GM18498 (cell line): ENCODE data around the gene CNPY1.

Experiments
- ATAC-seq: cut with Tn5 transposase; IDR thresholded peaks from one replicate; pipeline ENCODE4 v1.9.1; 2021; ENCODE audit warnings: mild to moderate bottlenecking, moderate library complexity; ENCODE audit not compliant: unreplicated experiment

The CNPY1 gene

DNA sequence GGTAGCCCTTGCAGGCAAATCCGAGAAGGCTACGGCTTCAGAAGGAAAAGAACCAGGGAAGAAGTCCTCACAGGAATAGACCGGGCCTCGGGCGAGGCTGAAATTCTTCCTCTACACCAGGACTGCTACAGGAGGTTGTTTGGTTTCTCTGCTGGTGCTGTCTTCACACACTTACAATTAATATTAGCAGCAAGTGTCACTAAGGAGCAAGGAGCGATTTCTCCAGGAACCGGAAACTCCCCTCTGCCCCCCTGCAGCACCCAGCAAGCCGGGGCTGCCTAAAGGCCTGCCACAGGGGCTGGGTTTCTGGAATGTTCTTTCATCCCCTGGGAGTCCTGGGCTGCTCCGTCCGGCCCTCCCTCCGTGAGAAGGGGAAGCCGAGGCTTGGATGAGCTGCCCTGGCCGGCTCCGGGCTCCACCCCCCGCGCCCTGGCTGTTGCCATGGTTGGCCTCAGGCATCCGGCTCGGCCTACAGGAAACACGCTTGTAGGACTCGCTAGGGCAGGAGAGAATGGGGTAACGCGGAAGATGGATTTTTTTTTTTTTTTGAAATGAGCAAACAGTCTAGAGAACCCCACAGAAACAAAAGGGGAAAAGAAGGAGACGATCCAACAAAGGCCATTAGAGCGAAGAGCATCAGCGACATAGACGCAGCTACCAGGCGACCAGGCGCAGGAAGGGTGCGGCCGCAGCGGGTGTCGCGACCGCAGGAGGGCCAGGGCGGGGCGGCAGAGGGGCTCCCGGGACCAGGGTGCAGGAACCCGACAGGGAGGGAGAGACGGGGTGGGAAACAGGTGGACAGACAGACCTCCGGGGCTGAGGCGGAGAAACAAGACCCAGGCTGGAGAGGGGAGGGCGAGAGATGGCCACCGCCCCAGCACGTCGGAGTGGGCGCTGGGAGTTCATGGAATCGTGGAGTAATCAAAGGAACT lies 55.4 kb downstream of the CNPY1 start:
- peak; percentile 96 for ATAC-seq

DNA sequence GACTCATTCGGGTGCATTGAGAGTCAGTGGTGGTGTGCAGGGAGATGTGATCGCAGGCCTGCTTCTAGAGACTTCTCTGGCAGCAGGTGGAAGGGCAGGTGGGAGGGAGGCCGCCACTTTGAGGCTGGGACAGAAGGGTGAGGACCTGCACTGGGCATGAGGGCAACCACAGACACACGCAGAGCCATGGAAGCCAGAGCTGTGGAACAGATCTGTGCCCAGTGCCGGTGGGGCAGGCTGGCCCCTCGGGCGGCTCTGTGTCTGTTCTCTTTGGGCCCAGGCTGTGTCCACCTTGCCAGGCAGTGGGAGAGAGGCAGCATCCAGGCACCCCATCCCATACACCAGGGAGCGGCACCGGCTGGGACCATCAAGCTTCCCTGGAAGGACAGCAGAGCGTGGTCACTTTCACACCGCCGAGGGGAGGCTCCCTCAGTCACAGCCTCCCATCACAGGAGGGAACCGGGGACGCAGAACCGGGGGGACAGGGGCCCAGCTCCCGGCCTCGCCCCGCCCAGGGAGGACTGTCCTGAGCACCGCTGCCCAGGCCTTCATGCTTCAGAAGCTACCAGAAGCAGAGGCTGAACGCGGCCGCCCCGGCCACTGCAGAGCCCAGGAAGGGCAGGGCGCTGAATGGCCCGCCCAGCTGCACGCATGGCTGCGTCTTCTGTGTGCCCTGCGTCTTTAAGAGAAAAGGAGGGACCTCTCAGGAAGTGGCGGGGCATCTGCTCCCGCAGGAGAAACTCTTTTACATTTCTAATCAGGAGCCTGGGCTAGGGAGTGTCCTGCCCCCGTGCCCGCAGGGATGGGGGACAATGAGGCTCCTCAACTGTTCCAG lies 56.3 kb downstream of the CNPY1 start:
- ATAC-seq: peak; percentile 32

DNA sequence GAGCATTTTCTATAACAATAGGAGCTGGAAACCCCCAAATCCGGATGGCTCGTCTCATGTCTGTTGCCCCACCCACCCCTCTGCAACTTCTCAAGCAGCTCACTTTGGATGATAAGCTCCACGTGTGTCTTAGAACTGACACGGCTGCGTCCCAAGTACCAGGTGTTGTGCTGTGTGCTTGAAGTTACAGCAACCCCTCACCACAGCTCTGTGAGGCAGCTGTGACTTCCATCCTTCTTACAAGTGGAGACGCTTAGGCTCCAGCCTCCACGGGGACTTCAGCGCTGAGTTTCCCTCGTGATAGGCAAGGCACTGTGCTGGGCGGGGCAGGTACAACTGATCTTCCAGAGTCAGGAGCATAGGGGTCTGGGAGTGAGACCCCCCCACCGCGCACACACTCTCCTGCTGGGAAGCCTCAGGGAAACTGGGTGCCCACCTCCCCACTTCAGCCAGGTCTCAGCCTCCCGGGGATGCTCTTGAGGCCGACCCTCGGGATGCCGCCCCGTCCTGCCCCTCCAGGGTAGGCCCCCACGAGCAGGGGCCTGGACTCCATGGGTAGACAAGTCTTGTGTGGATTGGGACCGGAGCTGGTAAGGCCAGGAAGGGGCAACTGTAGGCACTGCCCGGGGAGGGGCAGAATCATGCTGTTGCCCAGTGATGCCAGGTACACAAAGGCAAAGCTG lies 57.1 kb downstream of the CNPY1 start:
- ATAC-seq: no peak

DNA sequence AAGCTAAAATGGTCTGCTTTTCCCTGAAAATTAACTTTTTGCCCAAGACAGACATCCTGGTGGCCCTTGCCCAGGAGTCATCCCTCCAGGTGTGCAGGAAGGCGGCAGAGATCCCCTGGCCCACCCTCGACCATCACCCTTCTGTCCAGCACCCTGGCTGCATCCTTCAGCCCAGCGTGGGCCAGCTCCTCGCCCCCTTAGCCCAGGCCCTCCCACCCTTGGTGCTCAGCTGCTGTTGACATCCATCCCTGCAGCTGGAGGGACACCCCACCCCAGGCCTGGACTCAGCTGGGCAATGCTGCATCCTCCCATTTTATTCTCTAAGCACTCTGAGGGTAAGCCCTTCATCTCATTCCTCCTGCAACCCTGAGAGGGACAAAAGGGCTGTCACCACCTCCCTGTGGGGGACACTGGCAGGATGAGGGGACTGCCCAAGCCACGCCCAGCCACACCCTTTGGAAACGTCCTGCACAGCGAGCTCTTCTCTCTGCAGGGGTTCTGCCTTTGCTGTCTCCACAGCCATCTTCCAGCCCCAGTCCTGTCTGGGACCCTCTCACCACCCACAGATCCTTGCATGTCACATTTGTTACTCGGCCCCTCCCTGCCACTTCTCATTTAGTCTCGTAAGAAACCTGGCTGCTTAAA lies 57.8 kb downstream of the CNPY1 start:
- ATAC-seq: no peak

DNA sequence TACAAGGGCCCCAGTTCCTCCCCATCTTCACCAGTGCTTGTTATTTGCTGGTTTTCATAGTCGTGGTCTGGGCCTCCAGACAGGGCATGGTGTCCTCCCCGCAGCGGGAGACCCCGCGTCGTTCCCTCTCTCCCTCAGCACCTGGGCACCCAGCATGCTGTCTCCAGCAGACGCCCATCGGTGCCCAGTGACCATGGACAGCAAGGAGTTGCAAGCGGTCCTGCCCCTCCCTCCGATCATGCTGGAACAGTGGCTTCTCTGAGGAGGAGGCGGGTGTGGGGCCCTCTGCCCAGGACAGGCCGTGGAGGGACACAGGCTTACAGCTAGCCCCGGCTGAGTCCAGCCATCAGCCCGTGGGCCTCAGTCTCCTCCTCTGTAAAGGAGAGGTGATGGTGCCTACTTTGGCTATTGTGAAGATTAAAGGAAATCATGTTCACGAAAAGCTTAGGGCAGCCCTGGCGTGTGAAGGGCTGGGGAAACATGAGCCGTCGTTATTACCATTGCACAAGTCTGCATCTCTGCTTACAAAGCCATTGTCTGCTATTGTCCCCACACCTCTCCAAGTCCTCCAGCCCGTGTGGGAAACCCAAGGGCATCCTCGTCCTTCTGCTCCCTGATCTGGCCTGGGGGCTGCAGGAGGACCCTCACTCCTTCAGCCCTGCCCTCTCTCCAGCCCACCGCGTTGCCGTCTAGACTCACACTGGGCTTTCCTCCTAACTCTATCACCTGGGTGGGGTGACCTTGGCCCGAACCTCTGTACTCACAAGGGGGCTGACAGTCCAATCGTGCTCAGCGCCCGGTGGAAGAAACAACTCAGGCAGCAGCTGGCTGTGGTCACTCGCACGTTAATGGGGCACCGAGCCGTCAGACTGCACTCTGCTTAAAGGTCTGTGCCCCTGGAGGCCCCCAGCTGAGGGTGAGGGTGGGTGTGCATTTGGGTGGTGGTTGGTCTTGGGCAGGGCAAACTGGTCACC lies 58.6 kb downstream of the CNPY1 start:
- ATAC-seq: no peak

DNA sequence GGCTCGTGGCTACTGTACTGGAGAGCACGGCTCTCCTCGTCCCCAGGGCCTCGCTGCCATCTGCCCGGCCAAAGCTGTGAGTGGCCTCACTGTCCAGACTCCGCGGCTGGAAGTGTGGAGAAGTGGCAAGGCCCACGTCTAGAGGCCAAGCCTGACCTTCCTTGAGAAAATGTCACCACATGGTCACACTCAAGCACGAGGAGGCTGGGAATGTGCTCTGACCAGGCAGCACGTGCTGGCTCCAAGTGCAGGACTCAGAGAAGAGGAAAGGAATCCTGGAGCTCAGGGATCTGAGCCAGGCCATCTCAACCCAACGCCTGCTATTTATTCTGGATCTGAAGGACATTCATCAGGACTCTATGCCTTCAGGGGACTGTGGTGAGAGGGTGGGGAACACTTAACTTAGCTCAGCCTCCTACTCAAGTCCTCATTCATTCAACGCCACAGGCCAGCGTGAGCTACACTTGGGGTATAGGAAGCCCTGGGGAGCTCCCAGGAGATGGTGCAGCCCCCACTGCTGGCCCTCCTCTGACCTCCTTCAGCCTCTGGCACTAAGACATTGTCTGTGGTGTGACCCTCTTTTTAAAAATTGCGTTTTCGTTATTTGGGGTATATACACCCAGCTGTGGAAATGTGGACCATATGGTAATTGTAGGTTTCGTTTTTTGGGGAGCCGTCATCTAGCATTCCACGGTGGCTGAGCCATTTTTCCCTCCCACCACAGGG lies 59.4 kb downstream of the CNPY1 start:
- no peak for ATAC-seq

DNA sequence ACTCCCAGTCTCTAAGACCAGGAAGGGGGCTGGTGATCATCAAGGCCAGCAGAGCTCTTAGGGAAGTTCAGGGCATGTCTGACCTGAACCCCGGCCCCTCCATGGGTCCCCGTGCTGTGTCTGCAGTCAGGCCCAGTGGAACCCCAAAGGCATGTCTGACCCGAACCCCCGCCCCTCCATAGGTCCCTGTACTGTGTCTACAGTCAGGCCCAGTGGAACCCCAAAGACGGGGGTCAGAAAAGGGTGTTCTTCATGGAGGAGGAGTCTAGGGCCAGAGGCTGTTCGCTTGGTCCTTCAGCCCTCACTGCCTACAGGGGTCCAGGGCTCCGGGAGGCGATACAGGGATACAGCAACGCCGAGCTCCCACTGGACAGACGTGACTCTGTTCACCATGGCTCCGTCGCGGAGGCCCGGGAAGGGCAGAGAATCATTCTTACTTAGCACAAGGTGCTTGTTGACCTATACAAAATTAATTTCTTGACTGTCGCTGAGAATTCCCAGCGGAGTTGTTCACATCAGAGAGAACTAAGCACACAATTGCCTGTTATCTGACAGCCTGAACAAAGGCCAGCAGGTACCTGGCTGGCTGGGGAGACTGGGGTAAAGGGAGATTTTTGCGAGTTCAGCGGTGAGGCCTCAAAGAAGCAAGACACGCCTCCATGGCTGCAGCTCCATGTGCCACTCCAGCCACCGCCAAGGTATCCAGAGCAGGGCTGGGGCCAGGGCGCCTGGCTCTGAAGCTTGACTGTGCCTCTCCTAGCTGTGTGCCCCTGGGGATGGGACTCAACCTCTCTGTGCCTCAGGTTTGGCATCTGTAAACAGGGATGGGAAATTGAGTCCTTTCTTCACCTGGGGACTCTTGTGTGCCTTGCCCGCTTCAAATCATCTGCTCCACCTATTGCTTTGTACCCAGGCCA lies 61.6 kb downstream of the CNPY1 start:
- ATAC-seq: no peak

DNA sequence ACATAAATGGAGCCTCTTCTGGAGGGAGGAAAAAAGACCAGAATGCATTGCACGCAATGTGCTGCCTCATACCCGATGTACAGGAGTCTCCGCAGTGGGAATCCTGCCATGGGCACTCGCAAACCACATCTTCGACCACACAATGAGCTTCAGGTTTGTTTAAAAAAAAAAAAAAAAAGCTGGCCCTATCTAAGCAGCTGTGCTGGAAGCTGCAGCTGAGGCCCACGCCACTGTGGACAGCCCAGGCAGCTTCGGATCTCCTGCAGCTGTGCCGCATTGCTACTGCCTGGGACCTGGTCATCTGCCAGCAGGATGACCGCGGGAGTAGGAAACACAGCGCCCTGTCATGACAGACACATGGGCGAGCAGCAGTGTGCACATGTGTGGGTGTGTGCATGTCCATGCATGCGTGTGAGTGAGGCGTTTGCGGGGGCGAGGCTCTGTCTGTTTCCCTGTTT lies 62.5 kb downstream of the CNPY1 start:
- ATAC-seq: no peak

DNA sequence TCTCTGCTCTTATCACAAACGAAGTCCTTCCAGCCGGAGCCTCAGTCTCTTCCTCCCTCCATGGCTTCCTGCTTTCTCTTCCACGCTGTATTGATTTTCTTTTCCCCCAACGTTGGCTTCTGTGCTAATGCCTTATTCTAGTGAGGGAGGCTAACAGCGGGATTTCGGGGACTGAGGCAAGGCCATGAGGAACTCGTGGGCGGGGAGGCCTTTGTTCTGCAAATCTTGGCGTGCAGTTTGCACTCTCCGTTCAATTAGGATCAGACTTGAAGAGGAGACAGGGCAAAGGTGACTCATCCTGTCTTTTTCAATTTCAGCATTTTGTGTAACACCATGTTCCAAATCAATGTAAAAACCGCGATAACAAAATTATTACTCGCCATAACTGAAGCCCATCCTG lies 63.1 kb downstream of the CNPY1 start:
- ATAC-seq: no peak

DNA sequence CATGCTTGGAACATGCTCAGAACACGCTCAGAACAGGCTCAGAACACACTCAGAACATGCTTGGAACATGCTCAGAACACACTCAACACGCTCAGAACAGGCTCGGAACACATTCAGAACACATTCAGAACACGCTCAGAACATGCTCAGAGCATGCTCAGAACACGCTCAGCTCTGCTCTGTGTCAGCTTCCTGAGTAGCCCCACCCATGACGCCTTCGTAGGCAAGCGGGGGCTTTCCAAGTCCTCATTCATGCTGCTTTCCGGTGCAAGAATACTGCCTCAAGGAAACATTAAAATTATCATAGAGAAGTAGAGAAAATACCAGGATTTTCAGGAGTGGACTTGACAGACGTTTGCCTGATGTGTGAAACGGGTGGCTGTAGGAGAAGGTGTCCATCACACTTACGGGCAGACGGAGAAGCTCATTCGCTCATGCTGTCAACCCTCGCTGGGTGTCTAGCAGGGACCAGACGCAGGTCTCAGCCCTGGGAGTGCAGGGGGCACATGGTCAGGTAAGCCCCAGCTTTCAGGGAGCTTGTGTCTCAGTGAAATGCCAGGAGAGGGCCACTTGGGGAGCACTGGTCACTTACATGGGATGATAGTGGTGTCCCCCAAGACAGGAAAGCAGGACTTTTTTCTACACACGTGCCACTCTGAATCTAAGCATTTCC lies 63.7 kb downstream of the CNPY1 start:
- ATAC-seq: no peak

DNA sequence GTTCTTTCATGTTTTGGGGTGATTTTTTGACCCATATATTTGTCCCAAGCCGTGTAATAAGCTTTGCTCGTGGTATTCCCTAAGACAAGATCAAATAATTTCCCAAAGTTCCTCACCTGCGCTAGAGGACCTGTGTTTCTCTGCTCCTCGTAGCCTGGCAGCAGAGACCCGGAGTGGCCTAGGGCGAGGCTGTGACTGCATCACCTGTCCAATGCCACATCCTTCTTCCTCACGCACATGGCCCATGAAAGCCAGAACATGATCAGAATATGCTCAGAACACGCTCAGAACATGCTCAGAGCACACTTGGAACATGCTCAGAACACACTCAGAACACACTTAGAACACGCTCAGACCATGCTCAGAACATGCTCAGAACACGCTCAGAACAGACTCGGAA lies 64.6 kb downstream of the CNPY1 start:
- ATAC-seq: no peak

DNA sequence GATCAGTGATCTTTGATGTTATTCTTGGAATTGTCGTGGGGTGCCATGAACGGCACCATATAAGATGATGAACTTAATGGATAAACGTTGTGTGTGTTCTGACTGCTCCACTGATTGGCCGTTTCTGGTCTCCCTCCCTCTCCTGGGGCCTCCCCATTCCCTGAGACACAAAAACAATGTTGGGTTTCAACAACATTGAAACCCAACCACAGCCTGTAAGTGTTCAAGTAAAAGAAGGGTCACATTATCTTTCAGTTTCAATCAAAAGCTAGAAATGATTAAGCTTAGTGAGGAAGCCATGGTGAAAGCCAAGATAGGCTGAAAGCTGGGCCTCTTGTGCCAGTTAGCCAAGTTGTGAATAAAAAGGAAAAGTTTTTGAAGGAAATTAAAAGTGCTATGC lies 68.9 kb downstream of the CNPY1 start:
- peak; percentile 97 for ATAC-seq

DNA sequence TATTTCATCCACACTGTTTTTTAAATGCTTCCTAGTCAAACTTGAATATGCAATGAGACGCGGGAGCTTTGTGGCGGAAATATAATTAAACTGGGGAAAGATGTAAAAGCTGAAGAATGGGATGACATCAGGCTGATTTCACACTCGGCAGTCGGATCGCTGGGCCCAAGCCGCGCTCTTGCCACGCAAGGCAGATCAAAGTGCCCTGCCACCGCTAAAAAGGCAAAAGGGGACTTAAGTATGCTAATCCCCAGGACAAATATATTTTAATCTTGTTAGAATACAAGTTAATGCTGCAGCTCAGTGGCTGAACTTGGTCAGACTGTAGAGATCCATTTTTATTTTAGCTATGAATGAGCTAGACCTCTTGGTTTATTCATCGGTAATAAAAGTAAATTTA lies 74.6 kb downstream of the CNPY1 start:
- ATAC-seq: no peak

DNA sequence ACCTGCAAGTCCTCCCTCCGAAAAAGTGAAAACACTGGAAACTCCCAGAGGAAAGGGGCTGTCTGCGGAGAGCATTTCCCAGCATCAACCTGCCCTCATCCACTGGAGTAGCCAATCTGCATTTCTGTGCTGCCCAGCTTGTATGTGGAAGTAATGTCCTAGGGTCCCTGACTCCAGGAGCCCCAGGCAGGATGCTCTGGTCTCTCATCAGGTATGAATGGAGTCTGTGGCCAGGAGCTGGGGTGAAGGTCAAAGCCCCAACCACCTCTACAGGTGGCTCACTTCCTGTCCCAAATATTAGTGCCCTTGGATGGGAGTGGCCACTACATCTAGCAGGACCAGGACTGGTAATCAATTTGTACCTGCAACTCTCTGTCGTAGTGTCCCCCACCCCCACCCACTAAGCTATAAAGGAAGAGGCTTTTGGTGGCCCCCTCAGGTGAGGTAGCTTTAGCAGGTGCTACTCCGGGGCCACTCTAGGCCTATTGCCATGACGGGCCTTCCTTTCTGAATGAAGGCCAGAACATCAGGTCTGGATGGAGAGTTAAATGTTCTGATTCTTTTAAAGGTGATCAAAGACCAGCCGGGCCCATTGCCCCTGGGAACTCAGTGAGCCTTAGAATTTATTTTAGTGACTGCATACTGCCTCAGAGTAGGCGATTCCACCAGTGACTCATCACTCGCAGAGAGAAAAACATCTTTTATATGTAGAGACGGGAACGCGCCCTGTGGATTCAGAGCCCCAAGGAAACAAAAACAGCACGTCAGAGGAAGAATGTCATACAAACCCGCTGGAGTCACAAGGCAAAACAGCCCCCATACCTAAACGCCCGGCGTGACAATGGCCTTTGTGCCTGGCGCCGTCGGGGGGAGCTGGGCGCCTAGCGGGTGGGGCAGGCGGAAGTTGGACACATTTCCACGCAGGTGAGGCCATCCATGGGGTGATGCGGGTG lies 75.4 kb downstream of the CNPY1 start:
- no peak for ATAC-seq

DNA sequence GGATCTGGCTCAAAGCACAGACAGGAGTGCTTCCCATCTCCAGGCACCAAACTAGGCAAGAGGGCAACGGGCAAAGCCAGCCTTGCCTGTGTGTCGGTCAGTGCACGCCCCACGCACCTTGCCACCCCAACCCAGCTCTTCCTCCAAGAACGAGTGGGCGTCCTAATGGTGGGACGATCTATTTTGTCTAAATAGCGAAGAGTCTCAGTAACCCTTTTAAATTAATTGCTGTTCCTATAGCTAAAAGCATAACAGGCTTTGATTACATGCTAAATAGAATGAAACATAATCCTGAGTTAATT lies 76.2 kb downstream of the CNPY1 start:
- no peak for ATAC-seq
